AG04449 (cell line): Measurements from ENCODE around the gene RHOA.

ENCODE experiments used
- CTCF ChIA-PET: fragments of 350-600 bp; formaldehyde crosslinking; extraction: SDS; loops from one replicate; lab custom pipeline; 2021; ENCODE audit warnings: antibody characterized with exemption; lab: Yijun Ruan, JAX
- POLR2A ChIA-PET: fragments of 400-600, 350-600 bp; formaldehyde crosslinking; extraction: SDS; loops from one replicate; lab custom pipeline; 2020; ENCODE audit warnings: antibody characterized with exemption, inconsistent platforms; lab: Yijun Ruan, JAX
- DNase-seq: peaks from one replicate; pipeline ENCODE4 v3.0.0-alpha.2; 2010; ENCODE audit warnings: low read depth, low spot score
- H3K4me3 ChIP-seq: 2 replicates; pipeline ENCODE4 v1.5.1; 2011; ENCODE audit warnings: low read depth, mild to moderate bottlenecking, control low read depth, low read length
- TF ChIP-seq, protein P1 (sequence below): IDR thresholded peaks from one replicate; pipeline ENCODE4 v1.5.1; 2011; ENCODE audit warnings: mild to moderate bottlenecking, moderate library complexity, low read length, control low read depth, inconsistent platforms; ENCODE audit not compliant: insufficient read depth; ENCODE audit errors: missing control alignments

Gene RHOA

DNA sequence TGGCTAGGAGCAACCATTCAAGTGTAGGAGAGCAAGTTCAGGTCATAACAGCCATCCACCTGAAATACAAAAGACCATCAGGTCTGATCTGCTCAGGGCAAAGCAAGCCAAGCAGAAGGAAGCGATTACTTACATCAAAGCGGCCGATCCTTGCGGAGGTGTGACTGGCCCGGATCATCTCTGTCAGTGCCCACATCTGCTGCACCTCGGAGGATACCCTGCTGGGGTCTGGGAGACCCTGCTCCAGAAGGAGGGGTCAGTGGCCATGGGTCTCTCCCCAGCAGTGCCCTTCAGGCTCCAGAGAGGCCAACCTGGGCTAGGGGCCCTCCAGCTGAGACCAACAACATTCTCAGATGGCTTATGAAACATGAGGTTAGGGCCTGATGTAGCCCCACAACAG, 13.0 kb upstream of the RHOA start:
- ChIA-PET POLR2A (interaction anchor here (1.0 kb wide), 1 partner anchor 13 kb away, joined by 3 read pairs; the partner anchor contains the start of genes RHOA and TCTA), CTCF (interaction anchor here (1.7 kb wide), 1 partner anchor 24 kb away, joined by 4 read pairs; no protein-coding TSS in a partner anchor)
- TF ChIP-seq, protein P1, sequence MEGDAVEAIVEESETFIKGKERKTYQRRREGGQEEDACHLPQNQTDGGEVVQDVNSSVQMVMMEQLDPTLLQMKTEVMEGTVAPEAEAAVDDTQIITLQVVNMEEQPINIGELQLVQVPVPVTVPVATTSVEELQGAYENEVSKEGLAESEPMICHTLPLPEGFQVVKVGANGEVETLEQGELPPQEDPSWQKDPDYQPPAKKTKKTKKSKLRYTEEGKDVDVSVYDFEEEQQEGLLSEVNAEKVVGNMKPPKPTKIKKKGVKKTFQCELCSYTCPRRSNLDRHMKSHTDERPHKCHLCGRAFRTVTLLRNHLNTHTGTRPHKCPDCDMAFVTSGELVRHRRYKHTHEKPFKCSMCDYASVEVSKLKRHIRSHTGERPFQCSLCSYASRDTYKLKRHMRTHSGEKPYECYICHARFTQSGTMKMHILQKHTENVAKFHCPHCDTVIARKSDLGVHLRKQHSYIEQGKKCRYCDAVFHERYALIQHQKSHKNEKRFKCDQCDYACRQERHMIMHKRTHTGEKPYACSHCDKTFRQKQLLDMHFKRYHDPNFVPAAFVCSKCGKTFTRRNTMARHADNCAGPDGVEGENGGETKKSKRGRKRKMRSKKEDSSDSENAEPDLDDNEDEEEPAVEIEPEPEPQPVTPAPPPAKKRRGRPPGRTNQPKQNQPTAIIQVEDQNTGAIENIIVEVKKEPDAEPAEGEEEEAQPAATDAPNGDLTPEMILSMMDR = no peak
- H3K4me3 ChIP-seq = no peak overlapping the region
- no peak for DNase-seq

DNA sequence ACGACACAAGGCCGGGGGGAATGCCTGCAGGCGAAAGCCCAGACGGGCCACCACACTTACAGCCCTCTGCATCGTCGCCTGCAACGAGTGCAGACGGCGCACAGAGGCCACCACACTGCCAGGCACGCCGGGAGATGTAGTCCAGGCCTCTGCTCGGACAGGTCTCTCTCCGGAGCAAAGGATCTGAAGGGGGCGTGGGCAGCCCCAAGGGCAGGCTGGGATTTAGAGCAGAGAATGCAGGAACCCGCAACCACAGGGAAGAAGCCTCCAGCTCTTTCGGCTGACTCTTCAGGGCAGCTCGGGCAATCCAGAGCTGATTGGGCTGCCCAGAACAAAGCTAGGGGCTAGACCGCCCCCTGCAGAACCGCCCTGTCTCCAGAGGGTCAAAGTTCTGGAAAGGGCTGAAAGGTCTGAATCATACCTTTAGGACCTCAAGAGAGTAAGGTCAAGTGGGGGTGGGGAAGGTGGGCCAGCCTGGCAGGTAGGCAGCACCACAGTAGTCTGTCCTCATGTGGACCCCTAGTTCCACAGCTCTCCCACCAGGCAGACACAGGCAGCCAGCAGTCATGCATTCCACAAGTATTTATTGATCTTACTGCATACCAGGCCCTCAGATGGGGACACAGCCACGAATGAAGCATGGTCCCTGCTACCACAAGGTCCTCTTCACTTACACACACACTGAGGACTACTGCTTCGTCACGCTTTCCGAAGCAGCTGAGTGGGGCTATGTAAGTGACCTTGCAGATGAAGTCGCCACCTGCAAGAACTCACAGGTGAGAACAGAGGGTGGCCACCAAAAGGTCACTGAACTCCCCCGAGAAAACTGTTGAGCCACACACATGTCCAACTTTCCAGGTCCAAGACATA, 10.8 kb upstream of the RHOA start, which contains the start of gene AMT:
AMT (minus strand) TSS at position 95 of the 870 bp plus-strand sequence; CDS start at position 72, 23 bp downstream.
- no peak for DNase-seq
- no peak within 1 kb of the TSS for H3K4me3 ChIP-seq
- POLR2A ChIA-PET = interaction anchor here (0.7 to 0.9 kb wide), 2 partner anchors 11 to 22 kb away, joined by 3 read pairs; partner anchors contain the start of gene RHOA
- CTCF ChIA-PET = no interaction called here
- TF ChIP-seq, protein P1 = no peak

DNA sequence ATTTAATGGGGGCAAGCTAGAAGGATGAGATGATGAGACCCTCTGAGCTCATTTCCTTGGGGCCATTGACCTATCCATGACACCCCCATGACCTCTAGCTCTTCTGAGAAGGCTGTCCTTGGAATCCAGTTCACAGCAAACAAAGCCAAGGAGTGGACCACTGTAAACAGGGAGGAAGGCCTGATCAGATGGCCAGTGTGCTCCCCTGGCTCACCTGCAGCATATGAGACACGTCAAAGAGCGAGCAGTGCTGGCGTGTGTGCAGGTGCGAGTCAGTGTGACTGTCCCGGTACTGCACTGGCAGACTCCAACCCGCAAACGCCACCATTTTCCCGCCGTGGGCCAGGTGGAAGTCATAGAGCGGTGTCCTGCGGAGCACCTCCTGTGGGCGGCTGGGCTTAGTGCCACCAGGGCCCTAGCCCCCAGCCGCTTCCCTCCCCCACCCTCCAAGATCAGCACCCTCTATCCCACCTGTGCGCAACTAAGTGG, 10.2 kb upstream of the RHOA start:
- ChIA-PET POLR2A (interaction anchor here (0.6 to 1.8 kb wide), 4 partner anchors 9 to 82 kb away, joined by 3 to 16 read pairs (median 6); partner anchors contain the start of genes RHOA, TCTA and USP4), CTCF (interaction anchor here (0.7 to 1.1 kb wide), 2 partner anchors 52 to 82 kb away, joined by 3 to 9 read pairs; partner anchors contain the start of gene USP4)
- H3K4me3 ChIP-seq = no peak overlapping the region
- DNase-seq = no peak
- TF ChIP-seq, protein P1 = no peak

DNA sequence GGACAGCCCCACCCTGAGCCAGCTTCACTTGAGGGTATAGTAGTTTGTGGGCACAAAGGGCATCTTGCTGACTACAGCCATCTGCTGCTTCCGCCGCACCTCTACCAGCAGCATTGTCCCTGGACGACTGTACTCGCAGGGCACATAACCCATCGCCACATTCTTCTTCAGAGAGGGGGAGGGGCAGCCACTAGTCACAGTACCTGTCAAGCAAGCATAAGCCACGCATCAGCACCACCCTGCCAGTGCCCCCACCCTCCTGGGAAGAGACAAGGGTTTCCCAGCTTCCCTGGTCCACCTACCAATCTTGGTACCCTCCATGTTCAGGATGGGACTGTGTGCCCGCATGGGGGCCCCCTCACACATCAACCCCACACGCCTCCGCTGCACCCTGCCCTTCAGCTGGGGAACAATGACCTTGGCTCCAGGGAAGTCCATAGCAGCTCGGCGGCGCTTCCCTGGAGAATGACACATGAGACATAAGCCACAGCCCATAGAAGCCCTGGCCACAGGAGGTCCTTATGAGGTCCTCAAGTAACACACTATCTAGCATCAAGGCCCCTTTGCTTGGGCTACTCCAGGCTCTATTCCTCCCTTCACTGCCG, 5.8 kb upstream of the RHOA start:
- POLR2A ChIA-PET = interaction anchor here (1.0 kb wide), 1 partner anchor 41 kb away, joined by 3 read pairs; no protein-coding TSS in a partner anchor
- H3K4me3 ChIP-seq = no peak overlapping the region
- TF ChIP-seq, protein P1 = no peak
- DNase-seq = no peak
- CTCF ChIA-PET = interaction anchor here (1.0 kb wide), 1 partner anchor 247 kb away, joined by 3 read pairs; no protein-coding TSS in a partner anchor

DNA sequence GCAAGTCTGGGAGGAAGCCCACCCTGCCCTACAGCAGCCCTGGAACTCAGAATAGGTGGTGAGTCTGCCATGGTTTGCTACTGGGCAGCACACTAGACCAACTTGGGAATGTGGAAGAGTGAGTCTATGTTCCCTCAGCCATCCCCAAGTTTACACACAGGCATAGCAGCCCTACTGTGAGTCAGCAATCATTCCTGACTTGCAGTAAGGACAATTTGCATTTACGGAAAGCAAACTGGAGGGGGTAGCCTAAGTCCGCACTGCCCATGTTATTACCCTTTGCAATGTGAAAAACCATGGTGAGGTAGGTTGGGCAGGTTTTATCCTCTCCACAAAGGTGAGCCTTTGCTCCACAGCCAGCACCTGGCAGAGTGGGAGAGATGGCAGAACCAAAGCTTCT, 5.1 kb upstream of the RHOA start:
- POLR2A ChIA-PET = interaction anchor here (1.0 to 1.5 kb wide), 2 partner anchors 12 to 42 kb away, joined by 3 to 5 read pairs; partner anchors contain the start of gene NICN1
- no peak for DNase-seq
- TF ChIP-seq, protein P1 = no peak
- CTCF ChIA-PET = no interaction called here
- no peak overlapping the region for H3K4me3 ChIP-seq
